WTC11 (cell line): ENCODE data around the gene ABR.
"Not testable (repeated sequence)": the region's sequence is repeated elsewhere in the genome, so short reads cannot be mapped to it uniquely, and the experiment has no call there.

Experiments
- ESRRA ChIP-seq: sonication (generic); formaldehyde crosslinking; IDR thresholded peaks from 2 replicates; pipeline ENCODE4 v1.8.1; 2022; ENCODE audit warnings: mild to moderate bottlenecking, missing genetic modification reagents, borderline replicate concordance
- TF ChIP-seq, protein P1 (sequence below): fragments of 200-600 bp; IDR thresholded peaks from 2 replicates; pipeline ENCODE4 v1.8.0; 2022; ENCODE audit warnings: antibody characterized with exemption
- TF ChIP-seq, protein P2 (sequence below): sonication (generic); formaldehyde crosslinking; IDR thresholded peaks from 2 replicates; pipeline ENCODE4 v1.8.0; 2022; ENCODE audit warnings: mild to moderate bottlenecking, missing genetic modification reagents
- TF ChIP-seq, protein P3 (sequence below): sonication (generic); formaldehyde crosslinking; IDR thresholded peaks from 2 replicates; pipeline ENCODE4 v1.8.1; 2023; ENCODE audit warnings: mild to moderate bottlenecking, missing genetic modification reagents, moderate library complexity

DNA sequence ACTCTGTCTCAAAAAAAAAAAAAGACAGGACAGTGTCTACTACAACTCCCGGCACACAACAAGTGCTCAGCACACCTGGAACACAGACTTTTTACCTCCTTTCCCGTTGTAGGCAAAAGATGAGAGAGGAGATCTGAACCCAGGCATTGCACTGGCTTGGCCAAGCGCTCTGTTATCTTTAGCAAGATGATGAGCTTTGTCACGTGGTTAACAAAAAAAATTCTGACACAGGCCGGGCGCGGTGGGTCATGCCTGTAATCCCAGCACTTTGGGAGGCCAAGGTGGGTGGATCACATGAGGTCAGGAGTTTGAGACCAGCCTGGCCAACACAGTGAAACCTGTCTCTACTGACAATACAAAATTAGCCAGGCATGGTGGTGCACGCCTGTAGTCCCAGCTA is 27.2 kb downstream of the ABR start:
- not testable (repeated sequence) for TF ChIP-seq ESRRA
- TF ChIP-seq, protein P1, sequence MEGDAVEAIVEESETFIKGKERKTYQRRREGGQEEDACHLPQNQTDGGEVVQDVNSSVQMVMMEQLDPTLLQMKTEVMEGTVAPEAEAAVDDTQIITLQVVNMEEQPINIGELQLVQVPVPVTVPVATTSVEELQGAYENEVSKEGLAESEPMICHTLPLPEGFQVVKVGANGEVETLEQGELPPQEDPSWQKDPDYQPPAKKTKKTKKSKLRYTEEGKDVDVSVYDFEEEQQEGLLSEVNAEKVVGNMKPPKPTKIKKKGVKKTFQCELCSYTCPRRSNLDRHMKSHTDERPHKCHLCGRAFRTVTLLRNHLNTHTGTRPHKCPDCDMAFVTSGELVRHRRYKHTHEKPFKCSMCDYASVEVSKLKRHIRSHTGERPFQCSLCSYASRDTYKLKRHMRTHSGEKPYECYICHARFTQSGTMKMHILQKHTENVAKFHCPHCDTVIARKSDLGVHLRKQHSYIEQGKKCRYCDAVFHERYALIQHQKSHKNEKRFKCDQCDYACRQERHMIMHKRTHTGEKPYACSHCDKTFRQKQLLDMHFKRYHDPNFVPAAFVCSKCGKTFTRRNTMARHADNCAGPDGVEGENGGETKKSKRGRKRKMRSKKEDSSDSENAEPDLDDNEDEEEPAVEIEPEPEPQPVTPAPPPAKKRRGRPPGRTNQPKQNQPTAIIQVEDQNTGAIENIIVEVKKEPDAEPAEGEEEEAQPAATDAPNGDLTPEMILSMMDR: not testable (repeated sequence)
- TF ChIP-seq, protein P2, sequence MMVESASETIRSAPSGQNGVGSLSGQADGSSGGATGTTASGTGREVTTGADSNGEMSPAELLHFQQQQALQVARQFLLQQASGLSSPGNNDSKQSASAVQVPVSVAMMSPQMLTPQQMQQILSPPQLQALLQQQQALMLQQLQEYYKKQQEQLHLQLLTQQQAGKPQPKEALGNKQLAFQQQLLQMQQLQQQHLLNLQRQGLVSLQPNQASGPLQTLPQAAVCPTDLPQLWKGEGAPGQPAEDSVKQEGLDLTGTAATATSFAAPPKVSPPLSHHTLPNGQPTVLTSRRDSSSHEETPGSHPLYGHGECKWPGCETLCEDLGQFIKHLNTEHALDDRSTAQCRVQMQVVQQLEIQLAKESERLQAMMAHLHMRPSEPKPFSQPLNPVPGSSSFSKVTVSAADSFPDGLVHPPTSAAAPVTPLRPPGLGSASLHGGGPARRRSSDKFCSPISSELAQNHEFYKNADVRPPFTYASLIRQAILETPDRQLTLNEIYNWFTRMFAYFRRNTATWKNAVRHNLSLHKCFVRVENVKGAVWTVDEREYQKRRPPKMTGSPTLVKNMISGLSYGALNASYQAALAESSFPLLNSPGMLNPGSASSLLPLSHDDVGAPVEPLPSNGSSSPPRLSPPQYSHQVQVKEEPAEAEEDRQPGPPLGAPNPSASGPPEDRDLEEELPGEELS (CRISPR knock-in tag): not testable (repeated sequence)
- TF ChIP-seq, protein P3, sequence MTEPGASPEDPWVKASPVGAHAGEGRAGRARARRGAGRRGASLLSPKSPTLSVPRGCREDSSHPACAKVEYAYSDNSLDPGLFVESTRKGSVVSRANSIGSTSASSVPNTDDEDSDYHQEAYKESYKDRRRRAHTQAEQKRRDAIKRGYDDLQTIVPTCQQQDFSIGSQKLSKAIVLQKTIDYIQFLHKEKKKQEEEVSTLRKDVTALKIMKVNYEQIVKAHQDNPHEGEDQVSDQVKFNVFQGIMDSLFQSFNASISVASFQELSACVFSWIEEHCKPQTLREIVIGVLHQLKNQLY (CRISPR knock-in tag): not testable (repeated sequence)
